Uterus (tissue), 2 donors: ENCODE results near the gene SLC35E3.

Experiments
- POLR2A ChIP-seq, 2 donors: fragments of 450-650 bp; IDR thresholded peaks; one replicate each; pipeline ENCODE4 v1.6.1; 2016; ENCODE audit warnings: antibody characterized with exemption in 2 of 2, mild to moderate bottlenecking in 1 of 2, moderate library complexity in 1 of 2
- TF ChIP-seq, protein P1 (sequence below), 4 experiments: fragments of 200-600 bp in 2 of 4; fragments of 450-650 bp in 2 of 4; sonication (generic) in 2 of 4; IDR thresholded peaks; one replicate each; pipeline ENCODE4 v1.5.1; 2016 to 2019; ENCODE audit warnings: antibody characterized with exemption in 4 of 4, mild to moderate bottlenecking in 2 of 4, moderate library complexity in 1 of 4

DNA sequence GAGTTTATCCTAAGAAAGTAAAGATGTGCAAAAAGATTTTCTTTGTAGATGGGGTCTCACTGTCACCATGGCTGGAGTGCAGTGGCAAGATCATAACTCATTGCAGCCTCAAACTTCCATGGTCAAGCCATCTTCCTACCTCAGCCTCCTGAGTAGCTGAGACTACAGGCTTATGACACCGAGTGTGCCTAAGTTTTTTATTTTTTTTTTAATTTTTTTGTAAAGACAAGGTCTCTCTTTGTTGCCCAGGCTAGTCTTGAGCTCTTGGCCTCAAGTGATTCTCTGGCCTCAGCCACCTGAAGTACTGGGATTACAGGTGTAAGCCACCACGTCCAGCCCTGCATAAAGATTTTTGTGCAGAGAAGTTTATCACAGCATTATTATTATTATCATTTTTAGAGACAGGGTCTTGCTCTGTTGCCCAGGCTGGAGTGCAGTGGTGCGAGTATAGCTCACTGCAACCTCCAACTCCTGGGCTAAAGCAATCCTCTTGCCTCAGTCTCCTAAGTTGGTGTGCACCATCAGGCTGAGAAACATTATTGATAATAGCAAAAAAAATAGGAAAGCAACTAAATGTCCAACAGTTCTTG is 42.7 kb downstream of the SLC35E3 start:
- no peak for TF ChIP-seq POLR2A (IDR thresholded peaks at IDR 0.05)
- TF ChIP-seq, protein P1, sequence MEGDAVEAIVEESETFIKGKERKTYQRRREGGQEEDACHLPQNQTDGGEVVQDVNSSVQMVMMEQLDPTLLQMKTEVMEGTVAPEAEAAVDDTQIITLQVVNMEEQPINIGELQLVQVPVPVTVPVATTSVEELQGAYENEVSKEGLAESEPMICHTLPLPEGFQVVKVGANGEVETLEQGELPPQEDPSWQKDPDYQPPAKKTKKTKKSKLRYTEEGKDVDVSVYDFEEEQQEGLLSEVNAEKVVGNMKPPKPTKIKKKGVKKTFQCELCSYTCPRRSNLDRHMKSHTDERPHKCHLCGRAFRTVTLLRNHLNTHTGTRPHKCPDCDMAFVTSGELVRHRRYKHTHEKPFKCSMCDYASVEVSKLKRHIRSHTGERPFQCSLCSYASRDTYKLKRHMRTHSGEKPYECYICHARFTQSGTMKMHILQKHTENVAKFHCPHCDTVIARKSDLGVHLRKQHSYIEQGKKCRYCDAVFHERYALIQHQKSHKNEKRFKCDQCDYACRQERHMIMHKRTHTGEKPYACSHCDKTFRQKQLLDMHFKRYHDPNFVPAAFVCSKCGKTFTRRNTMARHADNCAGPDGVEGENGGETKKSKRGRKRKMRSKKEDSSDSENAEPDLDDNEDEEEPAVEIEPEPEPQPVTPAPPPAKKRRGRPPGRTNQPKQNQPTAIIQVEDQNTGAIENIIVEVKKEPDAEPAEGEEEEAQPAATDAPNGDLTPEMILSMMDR (IDR thresholded peaks at IDR 0.05): no peak
